GM12878 (cell line): ENCODE results near the gene UNKL. TPM values are rescaled to one million over a fixed set of nuclear protein-coding genes. Genes with fewer than 3 reads are reported as not detected.

Source experiments
- BCLAF1 ChIP-seq: fragments of 450-650 bp; IDR thresholded peaks from 2 replicates; pipeline ENCODE4 v1.6.1; 2017; ENCODE audit warnings: antibody characterized with exemption, mild to moderate bottlenecking, moderate library complexity
- BHLHE40 ChIP-seq, 2 experiments: fragments of 450-650 bp in 1 of 2; IDR thresholded peaks; 2 replicates each; pipeline ENCODE4 v1.6.1; 2011 to 2017; ENCODE audit warnings: low read depth in 2 of 2, borderline replicate concordance in 1 of 2, improper control_type of control experiment in 1 of 2, low read length in 1 of 2, mild to moderate bottlenecking in 1 of 2
- CHD1 ChIP-seq: IDR thresholded peaks from 2 replicates; pipeline ENCODE4 v1.6.1; 2012; ENCODE audit warnings: low read depth, low read length, improper control_type of control experiment
- CUX1 ChIP-seq: IDR thresholded peaks from 2 replicates; pipeline ENCODE4 v1.6.1; 2012; ENCODE audit warnings: improper control_type of control experiment, low read depth, low read length; ENCODE audit not compliant: insufficient replicate concordance
- ELK1 ChIP-seq: IDR thresholded peaks from 2 replicates; pipeline ENCODE4 v1.6.1; 2012; ENCODE audit warnings: low read depth, low read length, improper control_type of control experiment
- HSF1 ChIP-seq: fragments of 150-350 bp; IDR thresholded peaks from 2 replicates; pipeline ENCODE4 v1.6.1; 2014; ENCODE audit warnings: mild to moderate bottlenecking, low read depth, low read length
- IKZF2 ChIP-seq, 2 experiments: fragments of 450-650 bp; IDR thresholded peaks; 2 replicates each; pipeline ENCODE4 v1.6.1; 2017; ENCODE audit warnings: mild to moderate bottlenecking in 2 of 2, moderate library complexity in 2 of 2
- KAT2A ChIP-seq: conservative IDR thresholded peaks from 2 replicates; pipeline ENCODE4 v1.6.1; 2011; ENCODE audit warnings: low read depth, low read length; ENCODE audit not compliant: control insufficient read depth
- NFXL1 ChIP-seq: fragments of 450-650 bp; IDR thresholded peaks from 2 replicates; pipeline ENCODE4 v1.6.1; 2017; ENCODE audit warnings: antibody characterized with exemption, mild to moderate bottlenecking, borderline replicate concordance
- NR2C1 ChIP-seq: fragments of 450-650 bp; IDR thresholded peaks from 2 replicates; pipeline ENCODE4 v1.6.1; 2017; ENCODE audit warnings: antibody characterized with exemption, mild to moderate bottlenecking, moderate library complexity
- RAD51 ChIP-seq: fragments of 450-650 bp; IDR thresholded peaks from 2 replicates; pipeline ENCODE4 v1.6.1; 2016; ENCODE audit warnings: moderate library complexity, mild to moderate bottlenecking, inconsistent platforms
- SIX5 ChIP-seq: IDR thresholded peaks from 2 replicates; pipeline ENCODE4 v1.6.1; 2011; ENCODE audit warnings: mild to moderate bottlenecking, low read depth, low read length, moderate library complexity; ENCODE audit not compliant: severe bottlenecking
- TCF12 ChIP-seq: IDR thresholded peaks from 2 replicates; pipeline ENCODE4 v1.6.1; 2011; ENCODE audit warnings: low read depth, mild to moderate bottlenecking, low read length
- ZBTB40 ChIP-seq: fragments of 450-650 bp; IDR thresholded peaks from 2 replicates; pipeline ENCODE4 v1.6.1; 2016; ENCODE audit warnings: mild to moderate bottlenecking, moderate library complexity, borderline replicate concordance
- polyA plus RNA-seq, 11 experiments: library from polyadenylated mRNA; depleted of rRNA in 4 of 11; unstranded in 6 of 11; stranded (reverse) in 5 of 11; fragments of >200 nt; fragmentation: Nextera tagmentation in 4 of 11; fragmentation: Illumina TruSeq in 1 of 11; extraction: Ambion mirVana in 4 of 11; extraction: Trizol in 1 of 11; gene quantifications; 1 replicate in 1 of 11; 2 replicates in 10 of 11; pipeline versions ENCODE4 v1.2.1 to v1.2.3, GENCODE V29; 2011 to 2016; ENCODE audit warnings: inconsistent platforms in 2 of 11, missing spikeins in 2 of 11, low read depth in 1 of 11
- total RNA-seq, 4 experiments: library from RNA; depleted of rRNA in 3 of 4; stranded (reverse); fragments of >200 nt in 3 of 4; fragmentation: Illumina TruSeq in 1 of 4; extraction: Trizol in 1 of 4; gene quantifications; 2 replicates each; pipeline versions ENCODE4 v1.2.1 to v1.2.3, GENCODE V29; 2013 to 2021

Gene UNKL
- total and polyA plus RNA-seq, 10 of the 15 experiments (the other 5 are each of a cell fraction or from before 2014, with no cell fraction given): 0.40 to 21.6 (median 9.1) TPM

GRCh38 chr16:1408171-1408837 lies 6.2 kb downstream of the UNKL start (continued):
- TF ChIP-seq ZBTB40: no peak
- no peak for TF ChIP-seq ELK1
- TF ChIP-seq BCLAF1: no peak
- peak; percentile 93 for TF ChIP-seq RAD51
- TF ChIP-seq BHLHE40 (IDR thresholded peaks at IDR 0.05; ENCODE audit: borderline replicate concordance in 1 of 2, low read depth in 2 of 2, low read length in 1 of 2): peak; percentile 54 to 87; a peak in 3 of 4 replicates
- no peak for TF ChIP-seq SIX5
- TF ChIP-seq IKZF2 (IDR thresholded peaks at IDR 0.05): no peak
- TF ChIP-seq NFXL1: no peak
- TF ChIP-seq CHD1: no peak
- no peak for TF ChIP-seq NR2C1
- no peak for TF ChIP-seq CUX1
- no peak for TF ChIP-seq HSF1
- TF ChIP-seq TCF12: no peak
- no peak for TF ChIP-seq KAT2A
